Astrocyte (in vitro differentiated cells and primary cell): Measurements from ENCODE around the gene PMAIP1.

Source experiments
- CTCF ChIP-seq: IDR thresholded peaks from 2 replicates; pipeline ENCODE4 v1.5.1; 2011; ENCODE audit warnings: low read depth, mild to moderate bottlenecking, inconsistent platforms, low read length, moderate library complexity; ENCODE audit not compliant: insufficient read depth
- EZH2 ChIP-seq: IDR thresholded peaks from 2 replicates; pipeline ENCODE4 v1.6.1; 2012; ENCODE audit warnings: mild to moderate bottlenecking, low read length, inconsistent platforms; ENCODE audit not compliant: insufficient read depth

GRCh38 chr18:59902131-59902992, 2.6 kb downstream of the PMAIP1 start:
- TF ChIP-seq EZH2 (no peak), CTCF (no peak)
